ENCODE measurements around the gene DNAH10. TPM values are rescaled to one million over a fixed set of nuclear protein-coding genes. Genes with fewer than 3 reads are reported as not detected.

DNAH10 gene
- polyA plus RNA-seq, 2 of the 4 experiments (the other 2 are of a cell fraction), result 0.14 to 0.39 TPM

DNA sequence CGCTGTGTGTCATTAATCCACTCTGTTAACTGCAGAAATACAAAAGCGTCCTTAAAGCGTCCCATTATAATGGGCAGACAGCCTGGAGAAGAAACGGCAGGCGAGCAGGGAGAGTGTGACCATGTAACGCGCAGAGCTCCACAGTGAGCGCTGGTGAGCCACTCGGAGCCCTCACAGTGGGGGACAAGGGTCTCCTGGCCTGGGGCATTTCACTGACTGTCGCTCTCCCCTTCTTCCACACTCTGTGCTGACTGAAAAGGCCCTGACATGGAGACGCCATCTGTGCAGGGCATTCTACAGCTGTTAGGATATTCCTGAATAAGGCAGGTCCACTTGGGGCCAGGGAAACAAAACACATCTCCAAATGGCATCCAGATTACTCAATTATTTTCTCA, 186.3 kb downstream of the DNAH10 start:
- no peak overlapping the region for H3K4me3 ChIP-seq
- no peak for FAIRE-seq
- peaks cover 3% of the 10 kb centered on the region; the same call in 1 of the 3 replicates for H3K4me1 ChIP-seq
- ATAC-seq, result no peak
- no peak overlapping the region for H3K27ac ChIP-seq
- DNase-seq (ENCODE audit: low read depth in 1 of 2, low spot score in 1 of 2), result no peak
- ChIA-PET POLR2A (no interaction called here), CTCF (interaction anchor here (1.2 to 1.5 kb wide), 4 partner anchors 8 to 339 kb away, joined by 3 to 7 read pairs (median 4); no protein-coding TSS in a partner anchor)
- TF ChIP-seq ZSCAN20 (CRISPR knock-in tag; IDR thresholded peaks at IDR 0.05) (no peak), HOXB13 (CRISPR knock-in tag; IDR thresholded peaks at IDR 0.05; ENCODE audit: low read depth) (no peak), HMGXB4 (CRISPR knock-in tag; IDR thresholded peaks at IDR 0.05; ENCODE audit: borderline replicate concordance) (no peak), NR3C1 (IDR thresholded peaks at IDR 0.05) (no peak), EHF (CRISPR knock-in tag; IDR thresholded peaks at IDR 0.05) (no peak), ZC3H11A (IDR thresholded peaks at IDR 0.05) (no peak), RAD21 (conservative IDR thresholded peaks at IDR 0.05 in 1 of 2, IDR thresholded peaks at IDR 0.05 in 1 of 2) (no peak), MAZ (IDR thresholded peaks at IDR 0.05; ENCODE audit: borderline replicate concordance, low read depth, low read length) (no peak), CBX8 (IDR thresholded peaks at IDR 0.05) (no peak)
- H3K9me3 ChIP-seq, result no peaks in the 10 kb centered on the region
- 94% methylated on average over 11 of the region's 11 CpGs for WGBS (ENCODE audit: missing lambda C conversion rate)
- H3K4me2 ChIP-seq, result no peak overlapping the region

- ChIA-PET CTCF (interaction anchor here (1.2 to 1.5 kb wide), 3 partner anchors 10 to 338 kb away, joined by 3 to 7 read pairs (median 5); no protein-coding TSS in a partner anchor), POLR2A (no interaction called here)
- DNase-seq (ENCODE audit: low read depth in 1 of 2, low spot score in 1 of 2) (no peak), FAIRE-seq (no peak), ATAC-seq (no peak)
- Histone ChIP-seq H3K4me2 (no peak overlapping the region), H3K27ac (no peak overlapping the region), H3K4me1 (peaks cover 3% of the 10 kb centered on the region; the same call in 1 of the 3 replicates), H3K4me3 (no peak overlapping the region), H3K9me3 (no peaks in the 10 kb centered on the region)
- TF ChIP-seq ATOH8 (CRISPR knock-in tag; IDR thresholded peaks at IDR 0.05; ENCODE audit: low read depth), result no peak
- TF ChIP-seq BHLHE40 (IDR thresholded peaks at IDR 0.05; ENCODE audit: low read depth, low read length), result no peak
- no peak for TF ChIP-seq POLR2AphosphoS2 (conservative IDR thresholded peaks at IDR 0.05; ENCODE audit: low read length)
- no peak for TF ChIP-seq KDM1A (IDR thresholded peaks at IDR 0.05; ENCODE audit: low read depth)
- 79% methylated on average over 19 of the region's 19 CpGs for WGBS (ENCODE audit: missing lambda C conversion rate)
Measured at GRCh38 chr12:123948796-123949769, 187.0 kb downstream of the DNAH10 start.

DNA sequence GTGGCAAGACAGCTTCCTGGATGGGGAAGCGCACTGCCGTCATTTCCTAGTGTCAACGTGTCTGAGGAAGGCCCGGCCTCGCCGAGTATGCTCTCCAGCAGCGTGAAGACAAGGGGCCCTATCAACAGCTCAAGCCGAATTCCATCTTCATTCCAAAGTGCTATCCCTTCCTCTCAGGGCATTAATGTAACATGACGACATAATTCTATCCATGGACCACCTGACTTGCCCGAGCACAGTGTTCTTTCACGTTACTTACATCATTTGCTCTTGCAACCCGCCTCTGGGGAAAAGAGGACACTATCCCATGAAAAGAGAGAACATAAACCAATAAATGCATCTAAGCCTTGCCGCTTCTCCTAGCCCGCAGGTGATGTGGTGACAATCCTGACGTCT, 187.7 kb downstream of the DNAH10 start:
- H3K4me2 ChIP-seq, result no peak overlapping the region
- WGBS (ENCODE audit: missing lambda C conversion rate), result 95% methylated on average over 15 of the region's 15 CpGs
- no peak overlapping the region for H3K27ac ChIP-seq
- DNase-seq (ENCODE audit: low read depth in 1 of 2, low spot score in 1 of 2) (no peak), FAIRE-seq (no peak), ATAC-seq (no peak)
- POLR2A ChIA-PET, result no interaction called here
- CTCF ChIA-PET, result interaction anchor here (1.5 kb wide), 2 partner anchors 11 to 34 kb away, joined by 5 to 7 read pairs; no protein-coding TSS in a partner anchor
- peaks cover 3% of the 10 kb centered on the region; the same call in 1 of the 3 replicates for H3K4me1 ChIP-seq
- H3K4me3 ChIP-seq, result no peak overlapping the region
- no peaks in the 10 kb centered on the region for H3K9me3 ChIP-seq
- TF ChIP-seq FOSB (CRISPR knock-in tag; IDR thresholded peaks at IDR 0.05) (no peak), JUNB (IDR thresholded peaks at IDR 0.05) (no peak), ZSCAN20 (CRISPR knock-in tag; IDR thresholded peaks at IDR 0.05) (no peak), NPAS2 (CRISPR knock-in tag; IDR thresholded peaks at IDR 0.05; ENCODE audit: borderline replicate concordance) (no peak), BHLHE40 (IDR thresholded peaks at IDR 0.05; ENCODE audit: low read depth, low read length) (no peak), MAZ (IDR thresholded peaks at IDR 0.05; ENCODE audit: borderline replicate concordance, low read depth, low read length) (no peak), FOSL2 (IDR thresholded peaks at IDR 0.05) (no peak), FOSL2 (CRISPR knock-in tag; IDR thresholded peaks at IDR 0.05) (no peak), CEBPB (IDR thresholded peaks at IDR 0.05) (no peak), ZC3H11A (IDR thresholded peaks at IDR 0.05) (no peak), GATA3 (IDR thresholded peaks at IDR 0.05; ENCODE audit: borderline replicate concordance) (no peak), PBX3 (IDR thresholded peaks at IDR 0.05) (no peak), NR3C1 (IDR thresholded peaks at IDR 0.05) (no peak), REST (IDR thresholded peaks at IDR 0.05) (no peak), POLR2AphosphoS2 (conservative IDR thresholded peaks at IDR 0.05; ENCODE audit: low read length) (no peak), CHD2 (IDR thresholded peaks at IDR 0.05; ENCODE audit: low read length, partially characterized antibody) (no peak), TP53 (CRISPR knock-in tag; IDR thresholded peaks at IDR 0.05) (no peak)
